Neural progenitor cell (in vitro differentiated cells): Measurements from ENCODE around the gene CPXM2. TPM values are rescaled to one million over a fixed set of nuclear protein-coding genes. Genes with fewer than 3 reads are reported as not detected.

Experiments
- DNase-seq: peaks from one replicate; pipeline ENCODE4 v3.0.0-alpha.2; 2016; ENCODE audit warnings: low spot score
- H2AFZ ChIP-seq: fragments of 200-600 bp; sonication (generic); replicated peaks from 2 replicates; pipeline ENCODE4 v1.6.1; 2016; ENCODE audit warnings: antibody characterized with exemption
- H3F3A ChIP-seq: fragments of 200-600 bp; sonication (generic); 2 replicates; pipeline ENCODE4 v1.6.1; 2016; ENCODE audit warnings: antibody characterized with exemption, low read depth
- H3K27ac ChIP-seq: fragments of 200-600 bp; sonication (generic); 2 replicates; pipeline ENCODE4 v1.5.1; 2016; ENCODE audit warnings: mild to moderate bottlenecking
- H3K27me3 ChIP-seq: fragments of 200-600 bp; sonication (generic); 2 replicates; pipeline ENCODE4 v1.6.1; 2016; ENCODE audit warnings: mild to moderate bottlenecking, moderate library complexity
- H3K36me3 ChIP-seq: fragments of 200-600 bp; sonication (generic); 2 replicates; pipeline ENCODE4 v1.5.1; 2016
- H3K4me1 ChIP-seq: fragments of 200-600 bp; sonication (generic); 2 replicates; pipeline ENCODE4 v1.6.1; 2016; ENCODE audit warnings: mixed run types
- H3K4me2 ChIP-seq: fragments of 200-600 bp; sonication (generic); 2 replicates; pipeline ENCODE4 v1.6.1; 2016
- H3K4me3 ChIP-seq: fragments of 200-600 bp; sonication (generic); 2 replicates; pipeline ENCODE4 v1.5.1; 2016
- H3K79me2 ChIP-seq: fragments of 200-600 bp; sonication (generic); 2 replicates; pipeline ENCODE4 v1.6.1; 2016; ENCODE audit warnings: low read depth
- H3K9ac ChIP-seq: fragments of 200-600 bp; sonication (generic); 2 replicates; pipeline ENCODE4 v1.6.1; 2016
- H3K9me3 ChIP-seq: fragments of 200-600 bp; sonication (generic); 2 replicates; pipeline ENCODE4 v1.5.1; 2016; ENCODE audit warnings: low read depth
- H4K20me1 ChIP-seq: fragments of 200-600 bp; sonication (generic); 2 replicates; pipeline ENCODE4 v1.6.1; 2016; ENCODE audit warnings: low read depth
- H3K27ac Mint-ChIP-seq: 3 replicates; pipeline ENCODE4 v1.8.0; 2021; ENCODE audit warnings: mixed read lengths
- H3K27me3 Mint-ChIP-seq: 2 replicates; pipeline ENCODE4 v1.8.0; 2022; ENCODE audit warnings: low read depth, mild to moderate bottlenecking, inconsistent platforms, moderate library complexity, mixed read lengths; ENCODE audit not compliant: insufficient read depth
- H3K36me3 Mint-ChIP-seq: 3 replicates; pipeline ENCODE4 v1.8.0; 2021; ENCODE audit warnings: mixed read lengths
- H3K4me1 Mint-ChIP-seq: 3 replicates; pipeline ENCODE4 v1.8.0; 2021; ENCODE audit warnings: mixed read lengths
- H3K4me3 Mint-ChIP-seq: 3 replicates; pipeline ENCODE4 v1.8.0; 2021; ENCODE audit warnings: mild to moderate bottlenecking, moderate library complexity, mixed read lengths
- H3K9me3 Mint-ChIP-seq: 3 replicates; pipeline ENCODE4 v1.8.0; 2020; ENCODE audit warnings: mixed read lengths
- EZH2 ChIP-seq: fragments of 200-600 bp; sonication (generic); IDR thresholded peaks from 2 replicates; pipeline ENCODE4 v1.6.1; 2017; ENCODE audit warnings: antibody characterized with exemption, mild to moderate bottlenecking, moderate library complexity
- EZH2phosphoT487 ChIP-seq: fragments of 200-600 bp; sonication (generic); IDR thresholded peaks from 2 replicates; pipeline ENCODE4 v1.6.1; 2017; ENCODE audit warnings: antibody characterized with exemption
- total RNA-seq: library from RNA; depleted of rRNA; stranded (reverse); fragments of >200 nt; gene quantifications from 2 replicates; pipeline ENCODE4 v1.2.3, GENCODE V29; 2015; ENCODE audit warnings: low replicate concordance
- TF ChIP-seq, protein P1 (sequence below): fragments of 200-600 bp; sonication (generic); IDR thresholded peaks from 2 replicates; pipeline ENCODE4 v1.5.1; 2017; ENCODE audit warnings: antibody characterized with exemption, mild to moderate bottlenecking

Gene CPXM2
- total RNA-seq, 1 donor from 2014 or later = not detected

DNA sequence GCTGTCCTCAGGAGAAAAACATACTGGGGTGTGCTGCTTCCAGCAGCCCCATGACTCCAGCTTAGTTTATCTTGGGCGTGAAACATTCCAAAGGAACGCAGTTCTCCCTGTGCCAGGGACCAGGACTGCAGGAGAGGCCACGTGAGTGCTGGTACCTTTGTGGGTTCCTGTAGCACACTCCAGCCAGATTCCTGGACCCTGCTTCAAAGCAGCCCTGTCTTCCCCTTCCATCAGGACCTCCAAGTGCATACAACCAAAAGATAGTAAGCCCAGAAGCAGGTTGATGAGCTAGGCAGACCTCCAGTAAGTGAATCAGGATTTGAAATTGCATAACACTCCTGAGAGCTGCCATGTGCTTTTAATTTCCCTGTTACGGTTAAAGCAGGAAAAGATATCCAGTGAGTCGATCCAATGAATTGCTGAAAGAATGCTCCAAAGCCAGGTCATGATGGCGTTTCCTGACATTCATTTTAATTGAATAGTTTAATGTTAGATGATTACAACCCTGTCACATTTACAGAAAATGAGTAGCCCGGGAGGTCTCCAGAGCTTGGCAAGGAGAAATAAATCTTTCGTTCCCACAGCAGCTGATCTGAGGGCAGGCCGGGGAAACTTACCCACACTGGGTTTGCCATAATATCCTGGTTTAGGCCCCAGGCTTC, 38.9 kb upstream of the CPXM2 start:
- no peak overlapping the region for H3K4me3 ChIP-seq
- H3K4me3 Mint-ChIP-seq = no peak overlapping the region
- no peak overlapping the region for H3K4me2 ChIP-seq
- H3K9me3 ChIP-seq = no peaks in the 10 kb centered on the region
- peaks cover 9% of the 10 kb centered on the region for H3K27me3 Mint-ChIP-seq
- peaks cover 2% of the 10 kb centered on the region for H3K36me3 Mint-ChIP-seq
- no peak for DNase-seq
- H3K9me3 Mint-ChIP-seq = peaks cover 22% of the 10 kb centered on the region
- no peak overlapping the region for H3K27ac ChIP-seq
- no peaks in the 10 kb centered on the region for H3K4me1 ChIP-seq
- H3K27ac Mint-ChIP-seq = no peak overlapping the region
- H3K36me3 ChIP-seq = no peaks in the 10 kb centered on the region
- H3K27me3 ChIP-seq = no peaks in the 10 kb centered on the region
- no peaks in the 10 kb centered on the region for H4K20me1 ChIP-seq
- H3K4me1 Mint-ChIP-seq = no peaks in the 10 kb centered on the region
- H3K79me2 ChIP-seq = no peaks in the 10 kb centered on the region
- no peak overlapping the region for H3K9ac ChIP-seq
- H2AFZ ChIP-seq = no peak overlapping the region
- no peak for TF ChIP-seq EZH2
- TF ChIP-seq, protein P1, sequence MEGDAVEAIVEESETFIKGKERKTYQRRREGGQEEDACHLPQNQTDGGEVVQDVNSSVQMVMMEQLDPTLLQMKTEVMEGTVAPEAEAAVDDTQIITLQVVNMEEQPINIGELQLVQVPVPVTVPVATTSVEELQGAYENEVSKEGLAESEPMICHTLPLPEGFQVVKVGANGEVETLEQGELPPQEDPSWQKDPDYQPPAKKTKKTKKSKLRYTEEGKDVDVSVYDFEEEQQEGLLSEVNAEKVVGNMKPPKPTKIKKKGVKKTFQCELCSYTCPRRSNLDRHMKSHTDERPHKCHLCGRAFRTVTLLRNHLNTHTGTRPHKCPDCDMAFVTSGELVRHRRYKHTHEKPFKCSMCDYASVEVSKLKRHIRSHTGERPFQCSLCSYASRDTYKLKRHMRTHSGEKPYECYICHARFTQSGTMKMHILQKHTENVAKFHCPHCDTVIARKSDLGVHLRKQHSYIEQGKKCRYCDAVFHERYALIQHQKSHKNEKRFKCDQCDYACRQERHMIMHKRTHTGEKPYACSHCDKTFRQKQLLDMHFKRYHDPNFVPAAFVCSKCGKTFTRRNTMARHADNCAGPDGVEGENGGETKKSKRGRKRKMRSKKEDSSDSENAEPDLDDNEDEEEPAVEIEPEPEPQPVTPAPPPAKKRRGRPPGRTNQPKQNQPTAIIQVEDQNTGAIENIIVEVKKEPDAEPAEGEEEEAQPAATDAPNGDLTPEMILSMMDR = no peak
- no peak for TF ChIP-seq EZH2phosphoT487
- H3F3A ChIP-seq = no peaks in the 10 kb centered on the region

DNA sequence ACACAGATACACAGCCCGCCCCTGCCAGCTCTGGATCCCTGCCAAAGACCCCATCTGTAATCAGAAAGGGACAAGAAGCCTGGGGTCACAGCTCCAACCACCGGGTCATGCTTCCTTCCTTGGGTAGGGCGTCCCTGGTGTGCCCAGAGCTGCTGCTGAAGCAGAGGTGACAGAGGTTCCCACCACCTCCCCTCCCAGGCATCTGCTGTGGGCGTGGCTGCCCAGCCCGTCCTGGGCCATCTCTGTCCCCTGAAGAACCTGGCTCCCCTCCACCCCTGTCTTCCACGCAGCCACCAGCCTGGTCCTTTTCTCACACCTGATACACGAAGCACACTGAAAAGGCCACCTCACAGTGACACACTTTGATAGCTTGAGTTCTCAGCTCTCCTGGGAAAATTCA, 38.2 kb upstream of the CPXM2 start:
- Histone ChIP-seq H3K9ac (no peak overlapping the region), H3K27me3 (no peaks in the 10 kb centered on the region), H3K4me1 (peaks cover 3% of the 10 kb centered on the region), H3K9me3 (no peaks in the 10 kb centered on the region), H3K36me3 (no peaks in the 10 kb centered on the region), H3K79me2 (no peaks in the 10 kb centered on the region), H3K4me2 (no peak overlapping the region), H3K4me3 (no peak overlapping the region), H2AFZ (no peak overlapping the region), H3F3A (no peaks in the 10 kb centered on the region), H4K20me1 (no peaks in the 10 kb centered on the region), H3K27ac (no peak overlapping the region)
- Mint-ChIP-seq H3K9me3 (peaks cover 20% of the 10 kb centered on the region), H3K4me1 (no peaks in the 10 kb centered on the region), H3K36me3 (peaks cover 2% of the 10 kb centered on the region), H3K4me3 (no peak overlapping the region), H3K27ac (no peak overlapping the region), H3K27me3 (peaks cover 7% of the 10 kb centered on the region)
- no peak for DNase-seq
- no peak for TF ChIP-seq EZH2phosphoT487
- TF ChIP-seq, protein P1 = no peak
- no peak for TF ChIP-seq EZH2

DNA sequence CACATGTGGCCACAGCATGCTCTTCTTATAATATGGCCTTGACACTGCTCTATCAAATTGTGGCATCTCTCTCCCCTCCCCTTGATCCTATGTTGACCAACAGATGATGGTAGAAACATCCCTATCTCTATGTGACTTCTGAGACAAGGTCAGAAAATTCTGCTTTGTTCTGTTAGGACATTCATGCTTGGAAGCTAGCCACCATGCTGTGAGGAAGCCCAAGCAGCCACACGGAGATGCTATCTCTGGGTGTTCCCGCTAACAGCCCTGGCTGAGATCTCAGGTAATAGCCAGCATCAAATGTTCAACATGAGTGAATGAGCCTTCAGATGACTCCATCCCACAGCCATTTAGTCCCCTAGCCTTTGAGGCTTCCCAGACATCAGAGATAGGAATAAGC, 36.8 kb upstream of the CPXM2 start:
- no peak overlapping the region for H2AFZ ChIP-seq
- H3K9me3 ChIP-seq = no peaks in the 10 kb centered on the region
- H3K4me1 ChIP-seq = peaks cover 11% of the 10 kb centered on the region
- H3K9me3 Mint-ChIP-seq = peaks cover 20% of the 10 kb centered on the region
- no peak overlapping the region for H3K4me3 ChIP-seq
- DNase-seq = no peak
- H3K27ac ChIP-seq = no peak overlapping the region
- H3F3A ChIP-seq = no peaks in the 10 kb centered on the region
- TF ChIP-seq, protein P1 = no peak
- TF ChIP-seq EZH2phosphoT487 (no peak), EZH2 (no peak)
- H3K4me1 Mint-ChIP-seq = no peaks in the 10 kb centered on the region
- no peak overlapping the region for H3K4me3 Mint-ChIP-seq
- H3K27me3 Mint-ChIP-seq = peaks cover 2% of the 10 kb centered on the region
- no peaks in the 10 kb centered on the region for H3K79me2 ChIP-seq
- H3K9ac ChIP-seq = no peak overlapping the region
- H3K36me3 Mint-ChIP-seq = peaks cover 2% of the 10 kb centered on the region
- no peaks in the 10 kb centered on the region for H4K20me1 ChIP-seq
- H3K27ac Mint-ChIP-seq = no peak overlapping the region
- no peak overlapping the region for H3K4me2 ChIP-seq
- no peaks in the 10 kb centered on the region for H3K36me3 ChIP-seq
- H3K27me3 ChIP-seq = no peaks in the 10 kb centered on the region
